ENCODE results near the gene CLCA2. TPM values are rescaled to one million over a fixed set of nuclear protein-coding genes. Genes with fewer than 3 reads are reported as not detected.

CLCA2 gene
- total RNA-seq, 2 donors from 2014 or later: 2.7 to 2.8 TPM

- Histone ChIP-seq H3K27me3 (replicated peaks; ENCODE audit: insufficient read depth) (no peaks in the 10 kb centered on the region), H3K4me3 (no peak overlapping the region), H3K9me3 (no peaks in the 10 kb centered on the region), H3K4me1 (replicated peaks) (no peaks in the 10 kb centered on the region), H3K36me3 (no peaks in the 10 kb centered on the region), H3K27ac (no peak overlapping the region)
- DNase-seq (ENCODE audit: low spot score): no peak
- TF ChIP-seq POLR2AphosphoS5 (IDR thresholded peaks at IDR 0.05) (no peak), CTCF (IDR thresholded peaks at IDR 0.05) (no peak), POLR2A (IDR thresholded peaks at IDR 0.05) (no peak)
- WGBS: 100% methylated on average over 4 of the region's 4 CpGs
- intact Hi-C loops (cut with DNase I): no loop called here
Observed at GRCh38 chr1:86410879-86411278, 13.1 kb upstream of the CLCA2 start.

GRCh38 chr1:86416343-86416742 lies 7.6 kb upstream of the CLCA2 start:
- H3K36me3 ChIP-seq: no peaks in the 10 kb centered on the region
- no peak for DNase-seq (ENCODE audit: low spot score)
- intact Hi-C loops (cut with DNase I): no loop called here
- no peak overlapping the region for H3K27ac ChIP-seq
- H3K9me3 ChIP-seq: no peaks in the 10 kb centered on the region
- H3K4me3 ChIP-seq: no peak overlapping the region
- H3K27me3 ChIP-seq (replicated peaks; ENCODE audit: insufficient read depth): no peaks in the 10 kb centered on the region
- no peaks in the 10 kb centered on the region for H3K4me1 ChIP-seq (replicated peaks)
- 65% methylated on average over 6 of the region's 6 CpGs for WGBS
- TF ChIP-seq POLR2A (IDR thresholded peaks at IDR 0.05): no peak
- TF ChIP-seq POLR2AphosphoS5 (IDR thresholded peaks at IDR 0.05): no peak
- TF ChIP-seq CTCF (IDR thresholded peaks at IDR 0.05): no peak

GRCh38 chr1:86419277-86419903 lies 4.6 kb upstream of the CLCA2 start:
- no peaks in the 10 kb centered on the region for H3K36me3 ChIP-seq
- H3K9me3 ChIP-seq: no peaks in the 10 kb centered on the region
- TF ChIP-seq POLR2AphosphoS5 (IDR thresholded peaks at IDR 0.05): peak; percentile 27
- TF ChIP-seq POLR2A (IDR thresholded peaks at IDR 0.05): no peak
- peak in 3 of 4 experiments; percentile 26 to 69 (median 61) for TF ChIP-seq CTCF (IDR thresholded peaks at IDR 0.05)
- H3K27ac ChIP-seq: no peak overlapping the region
- H3K27me3 ChIP-seq (replicated peaks; ENCODE audit: insufficient read depth): no peaks in the 10 kb centered on the region
- 28% methylated on average over 4 of the region's 4 CpGs for WGBS
- intact Hi-C loops (cut with DNase I): no loop called here
- H3K4me1 ChIP-seq (replicated peaks): no peaks in the 10 kb centered on the region
- H3K4me3 ChIP-seq: no peak overlapping the region
- DNase-seq (ENCODE audit: low spot score): peak; percentile 37

- no peaks in the 10 kb centered on the region for H3K27me3 ChIP-seq (replicated peaks; ENCODE audit: insufficient read depth)
- no peak overlapping the region for H3K27ac ChIP-seq
- TF ChIP-seq CTCF (IDR thresholded peaks at IDR 0.05) (no peak), POLR2A (IDR thresholded peaks at IDR 0.05) (no peak), POLR2AphosphoS5 (IDR thresholded peaks at IDR 0.05) (no peak)
- DNase-seq (ENCODE audit: low spot score): no peak
- WGBS: 65% methylated on average over 7 of the region's 7 CpGs
- H3K9me3 ChIP-seq: no peaks in the 10 kb centered on the region
- H3K4me3 ChIP-seq: no peak overlapping the region
- intact Hi-C loops (cut with DNase I): no loop called here
- H3K4me1 ChIP-seq (replicated peaks): no peaks in the 10 kb centered on the region
- no peaks in the 10 kb centered on the region for H3K36me3 ChIP-seq
Observed at GRCh38 chr1:86421601-86422280, 2.2 kb upstream of the CLCA2 start.

- Histone ChIP-seq H3K27me3 (replicated peaks; ENCODE audit: insufficient read depth) (no peaks in the 10 kb centered on the region), H3K4me1 (replicated peaks) (no peaks in the 10 kb centered on the region), H3K27ac (no peak overlapping the region), H3K4me3 (no peak overlapping the region), H3K36me3 (no peaks in the 10 kb centered on the region), H3K9me3 (no peaks in the 10 kb centered on the region)
- DNase-seq (ENCODE audit: low spot score): no peak
- intact Hi-C loops (cut with DNase I): no loop called here
- TF ChIP-seq POLR2A (IDR thresholded peaks at IDR 0.05): no peak
- no peak for TF ChIP-seq POLR2AphosphoS5 (IDR thresholded peaks at IDR 0.05)
- TF ChIP-seq CTCF (IDR thresholded peaks at IDR 0.05): no peak
Observed at GRCh38 chr1:86423473-86423872, 498 bp upstream of the CLCA2 start.
